Nephron (organoid): ENCODE measurements around the gene C19orf18.

Source experiments
- H3K27ac Mint-ChIP-seq, 3 experiments: 2 replicates each; pipeline ENCODE4 v1.8.0; 2020; ENCODE audit warnings: mixed read lengths in 3 of 3, mild to moderate bottlenecking in 2 of 3, moderate library complexity in 1 of 3
- H3K27me3 Mint-ChIP-seq: 2 replicates; pipeline ENCODE4 v1.8.0; 2021; ENCODE audit warnings: low read depth, mild to moderate bottlenecking, moderate library complexity, mixed read lengths
- H3K36me3 Mint-ChIP-seq: 2 replicates; pipeline ENCODE4 v1.8.0; 2020; ENCODE audit warnings: low read depth, mixed read lengths
- H3K4me1 Mint-ChIP-seq: 2 replicates; pipeline ENCODE4 v1.8.0; 2020; ENCODE audit warnings: mixed read lengths
- H3K4me3 Mint-ChIP-seq, 3 experiments: 2 replicates each; pipeline ENCODE4 v1.8.0; 2020; ENCODE audit warnings: mild to moderate bottlenecking in 3 of 3, mixed read lengths in 3 of 3, moderate library complexity in 2 of 3
- H3K9me3 Mint-ChIP-seq: 2 replicates; pipeline ENCODE4 v1.8.0; 2020; ENCODE audit warnings: mixed read lengths
- CTCF ChIP-seq, 3 experiments: fragments of 200-600 bp; sonication (generic); IDR thresholded peaks; one replicate each; pipeline ENCODE4 v1.5.0; 2021; ENCODE audit warnings: antibody characterized with exemption in 3 of 3; ENCODE audit not compliant: unreplicated experiment in 3 of 3

C19orf18 gene

GRCh38 chr19:57974434-57974833, at the start of gene C19orf18:
C19orf18 (minus strand) TSS chr19:57974534; CDS start chr19:57974432, 102 bp downstream.
- H3K9me3 Mint-ChIP-seq = peaks cover 89% of the 10 kb centered on the region
- peaks cover 94% of the 10 kb centered on the region for H3K36me3 Mint-ChIP-seq
- no peaks in the 10 kb centered on the region for H3K27me3 Mint-ChIP-seq
- TF ChIP-seq CTCF (IDR thresholded peaks at IDR 0.05; ENCODE audit: unreplicated experiment in 3 of 3) = no peak
- no peak within 1 kb of the TSS for H3K4me3 Mint-ChIP-seq
- no peak within 1 kb of the TSS for H3K27ac Mint-ChIP-seq
- H3K4me1 Mint-ChIP-seq = no peaks in the 10 kb centered on the region

DNA sequence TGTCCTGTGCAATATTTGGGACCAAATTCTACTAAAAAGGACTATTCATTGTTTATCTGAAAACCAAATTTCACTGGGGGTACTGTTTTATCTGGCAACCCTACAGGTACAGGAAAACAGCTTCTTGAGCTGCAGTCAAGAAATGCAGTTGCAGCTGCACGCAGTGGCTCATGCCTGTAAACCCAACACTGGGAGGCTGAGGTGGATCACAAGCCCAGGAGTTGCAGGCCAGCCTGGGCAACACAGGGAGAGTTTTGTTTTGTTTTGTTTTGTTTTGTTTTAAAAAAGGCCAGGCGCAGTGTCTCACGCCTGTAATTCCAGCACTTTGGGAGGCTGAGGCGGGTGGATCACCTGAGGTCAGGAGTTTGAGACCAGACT, 47.9 kb upstream of the C19orf18 start:
- Mint-ChIP-seq H3K4me1 (no peaks in the 10 kb centered on the region), H3K4me3 (no peak overlapping the region), H3K27ac (no peak overlapping the region), H3K36me3 (no peaks in the 10 kb centered on the region), H3K9me3 (peaks cover 48% of the 10 kb centered on the region), H3K27me3 (peaks cover 6% of the 10 kb centered on the region)
- TF ChIP-seq CTCF (IDR thresholded peaks at IDR 0.05; ENCODE audit: unreplicated experiment in 3 of 3) = no peak

DNA sequence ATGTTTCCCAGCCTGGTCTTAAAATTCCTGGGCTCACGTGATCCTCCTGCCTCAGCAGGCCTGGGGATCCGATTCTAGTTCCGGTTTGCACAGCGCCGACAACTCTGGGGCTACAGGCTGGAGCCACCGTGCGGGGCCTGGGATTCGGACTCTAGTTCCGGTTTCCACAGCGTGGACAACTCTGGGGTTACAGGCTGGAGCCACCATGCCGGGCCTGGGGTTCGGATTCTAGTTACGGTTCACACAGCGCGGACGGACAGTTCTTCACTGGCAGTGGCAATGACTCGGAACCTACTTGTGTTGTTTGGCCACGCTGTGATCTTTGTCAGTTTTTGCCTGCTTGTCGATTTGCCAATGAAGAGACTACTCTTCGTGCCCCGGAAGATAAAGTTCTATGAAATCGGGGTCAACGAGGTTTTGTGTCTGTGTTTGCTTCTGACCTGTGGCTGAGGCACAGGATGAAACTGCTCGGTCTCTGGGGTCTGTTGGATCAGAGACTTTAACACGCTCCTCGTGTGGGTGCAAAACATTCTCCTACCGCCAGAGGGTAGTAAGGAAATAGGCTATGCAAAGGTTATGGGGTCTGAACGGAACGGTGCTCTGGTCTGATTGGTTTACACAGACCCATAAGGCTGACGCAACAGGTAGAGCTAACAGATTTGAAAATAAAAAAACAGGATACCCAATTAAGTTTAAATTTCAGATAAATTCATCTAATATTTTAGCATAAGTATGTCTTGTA, 47.4 kb upstream of the C19orf18 start:
- Mint-ChIP-seq H3K9me3 (peaks cover 48% of the 10 kb centered on the region), H3K4me3 (no peak overlapping the region), H3K27ac (no peak overlapping the region)

GRCh38 chr19:58020129-58020528, 45.8 kb upstream of the C19orf18 start:
- no peak for TF ChIP-seq CTCF (IDR thresholded peaks at IDR 0.05; ENCODE audit: unreplicated experiment in 3 of 3)
- Mint-ChIP-seq H3K4me3 (no peak overlapping the region), H3K9me3 (peaks cover 47% of the 10 kb centered on the region), H3K36me3 (peaks cover 4% of the 10 kb centered on the region), H3K27ac (no peak overlapping the region), H3K27me3 (peaks cover 6% of the 10 kb centered on the region), H3K4me1 (no peaks in the 10 kb centered on the region)

More for the DNA sequence above, 47.4 kb upstream of the C19orf18 start:
- Mint-ChIP-seq H3K36me3 (no peaks in the 10 kb centered on the region), H3K27me3 (peaks cover 6% of the 10 kb centered on the region), H3K4me1 (no peaks in the 10 kb centered on the region)
- no peak for TF ChIP-seq CTCF (IDR thresholded peaks at IDR 0.05; ENCODE audit: unreplicated experiment in 3 of 3)

- TF ChIP-seq CTCF (IDR thresholded peaks at IDR 0.05; ENCODE audit: unreplicated experiment in 3 of 3) = no peak
- Mint-ChIP-seq H3K27ac (no peak overlapping the region), H3K27me3 (no peaks in the 10 kb centered on the region), H3K4me3 (no peak overlapping the region), H3K9me3 (peaks cover 63% of the 10 kb centered on the region), H3K4me1 (no peaks in the 10 kb centered on the region), H3K36me3 (peaks cover 44% of the 10 kb centered on the region)
Observed at GRCh38 chr19:58014141-58014540, 39.8 kb upstream of the C19orf18 start.

DNA sequence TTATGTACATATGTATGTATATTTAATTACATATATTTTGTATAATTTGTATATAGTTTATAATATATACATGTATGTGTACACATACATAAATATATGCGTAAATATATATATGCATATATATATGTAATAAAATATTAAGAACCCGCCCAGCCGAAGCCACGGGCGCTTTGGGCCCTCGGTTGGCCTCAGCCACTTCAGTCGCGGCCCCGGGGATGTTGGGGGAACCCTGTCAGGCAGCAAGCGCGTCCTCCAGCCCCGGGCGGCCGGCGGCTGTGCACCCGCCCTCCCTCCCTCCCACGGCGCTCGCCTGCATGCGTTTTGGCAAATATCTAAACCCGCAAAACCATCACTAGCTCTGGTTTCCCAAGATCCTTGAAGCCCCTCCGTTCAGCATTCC, 36.2 kb upstream of the C19orf18 start:
- Mint-ChIP-seq H3K9me3 (peaks cover 78% of the 10 kb centered on the region), H3K4me1 (no peaks in the 10 kb centered on the region), H3K27ac (no peak overlapping the region), H3K27me3 (no peaks in the 10 kb centered on the region), H3K4me3 (no peak overlapping the region), H3K36me3 (peaks cover 76% of the 10 kb centered on the region)
- TF ChIP-seq CTCF (IDR thresholded peaks at IDR 0.05; ENCODE audit: unreplicated experiment in 3 of 3) = no peak
